GM23338 (cell line): ENCODE data around the gene ZNF100. TPM values are rescaled to one million over a fixed set of nuclear protein-coding genes. Genes with fewer than 3 reads are reported as not detected.

ENCODE experiments used
- ATAC-seq: fragments of 200-7000 bp; cut with Tn5 transposase; 3 replicates; pipeline ENCODE4 v1.9.1; 2020
- DNase-seq: peaks from one replicate; pipeline ENCODE4 v3.0.0-alpha.2; 2015; ENCODE audit warnings: low spot score
- H2AFZ ChIP-seq: fragments of 200-600 bp; sonication (generic); 2 replicates; pipeline ENCODE4 v1.8.0; 2016; ENCODE audit warnings: antibody characterized with exemption, mild to moderate bottlenecking, moderate library complexity
- H3F3A ChIP-seq: fragments of 200-600 bp; sonication (generic); replicated peaks from 2 replicates; pipeline ENCODE4 v1.8.0; 2017; ENCODE audit warnings: antibody characterized with exemption, mixed run types, low read depth
- H3K27ac ChIP-seq: fragments of 200-600 bp; sonication (generic); 2 replicates; pipeline ENCODE4 v1.6.1; 2016; ENCODE audit warnings: low read depth
- H3K27me3 ChIP-seq: fragments of 200-600 bp; sonication (generic); 2 replicates; pipeline ENCODE4 v1.8.0; 2016; ENCODE audit warnings: mild to moderate bottlenecking, mixed run types, moderate library complexity; ENCODE audit not compliant: insufficient read depth
- H3K36me3 ChIP-seq: fragments of 200-600 bp; sonication (generic); 2 replicates; pipeline ENCODE4 v1.8.0; 2016; ENCODE audit warnings: mild to moderate bottlenecking; ENCODE audit not compliant: insufficient read depth
- H3K4me1 ChIP-seq: fragments of 200-600 bp; sonication (generic); 2 replicates; pipeline ENCODE4 v1.8.0; 2016; ENCODE audit warnings: mild to moderate bottlenecking, moderate library complexity; ENCODE audit not compliant: insufficient read depth
- H3K4me2 ChIP-seq: fragments of 200-600 bp; sonication (generic); 2 replicates; pipeline ENCODE4 v1.7.1; 2017; ENCODE audit warnings: mixed run types
- H3K4me3 ChIP-seq: fragments of 200-600 bp; sonication (generic); 2 replicates; pipeline ENCODE4 v1.6.1; 2016; ENCODE audit warnings: mixed run types
- H3K79me2 ChIP-seq: fragments of 200-600 bp; sonication (generic); replicated peaks from 2 replicates; pipeline ENCODE4 v1.8.0; 2017; ENCODE audit warnings: mild to moderate bottlenecking; ENCODE audit not compliant: insufficient read depth
- H3K9me2 ChIP-seq: fragments of 200-600 bp; sonication (generic); 2 replicates; pipeline ENCODE4 v1.8.0; 2017; ENCODE audit not compliant: insufficient read depth
- H4K20me1 ChIP-seq: fragments of 200-600 bp; sonication (generic); replicated peaks from 2 replicates; pipeline ENCODE4 v1.8.0; 2017; ENCODE audit warnings: mild to moderate bottlenecking; ENCODE audit not compliant: insufficient read depth
- H3K27ac Mint-ChIP-seq: 2 replicates; pipeline ENCODE4 v1.8.0; 2020; ENCODE audit warnings: inconsistent platforms, mild to moderate bottlenecking, moderate library complexity, mixed read lengths
- H3K27me3 Mint-ChIP-seq: 3 replicates; pipeline ENCODE4 v1.8.0; 2022; ENCODE audit warnings: low read depth, mild to moderate bottlenecking, moderate library complexity, mixed read lengths, inconsistent platforms; ENCODE audit not compliant: insufficient read depth, poor library complexity
- H3K36me3 Mint-ChIP-seq: 3 replicates; pipeline ENCODE4 v1.8.0; 2021; ENCODE audit warnings: low read depth, mild to moderate bottlenecking, inconsistent platforms, moderate library complexity, mixed read lengths
- H3K4me1 Mint-ChIP-seq: 3 replicates; pipeline ENCODE4 v1.8.0; 2020; ENCODE audit warnings: mild to moderate bottlenecking, inconsistent platforms, mixed read lengths
- H3K4me3 Mint-ChIP-seq: 3 replicates; pipeline ENCODE4 v1.8.0; 2021; ENCODE audit warnings: moderate library complexity, mild to moderate bottlenecking, inconsistent platforms, mixed read lengths
- H3K9me3 Mint-ChIP-seq: 3 replicates; pipeline ENCODE4 v1.8.0; 2020; ENCODE audit warnings: moderate library complexity, mild to moderate bottlenecking, inconsistent platforms, mixed read lengths
- CREB1 ChIP-seq: fragments of 250-450 bp; sonication (Bioruptor Pico); IDR thresholded peaks from 2 replicates; pipeline ENCODE4 v1.5.0; 2020; ENCODE audit warnings: low read depth, mild to moderate bottlenecking, moderate library complexity
- EZH2 ChIP-seq: fragments of 200-600 bp; sonication (generic); IDR thresholded peaks from one replicate; pipeline ENCODE4 v1.8.0; 2017; ENCODE audit warnings: antibody characterized with exemption, mild to moderate bottlenecking, low read depth; ENCODE audit not compliant: unreplicated experiment
- EZH2phosphoT487 ChIP-seq: fragments of 200-600 bp; sonication (generic); IDR thresholded peaks from one replicate; pipeline ENCODE4 v1.8.1; 2018; ENCODE audit warnings: antibody characterized with exemption; ENCODE audit not compliant: unreplicated experiment
- JUNB ChIP-seq: IDR thresholded peaks from one replicate; pipeline ENCODE4 v1.6.1; 2016; ENCODE audit warnings: antibody characterized with exemption; ENCODE audit not compliant: unreplicated experiment
- NANOG ChIP-seq: IDR thresholded peaks from 2 replicates; pipeline ENCODE4 v1.6.1; 2016; ENCODE audit warnings: antibody characterized with exemption, borderline replicate concordance
- POLR2AphosphoS5 ChIP-seq: IDR thresholded peaks from 2 replicates; pipeline ENCODE4 v1.6.1; 2016; ENCODE audit warnings: antibody characterized with exemption, low read depth
- ZNF114 ChIP-seq: fragments of 250-450 bp; sonication (Bioruptor Pico); IDR thresholded peaks from 2 replicates; pipeline ENCODE4 v1.5.0; 2020; ENCODE audit warnings: mild to moderate bottlenecking, moderate library complexity
- ZNF331 ChIP-seq: fragments of 250-450 bp; sonication (Bioruptor Pico); IDR thresholded peaks from 2 replicates; pipeline ENCODE4 v1.5.0; 2020; ENCODE audit warnings: low read depth, mild to moderate bottlenecking, moderate library complexity
- polyA plus RNA-seq: library from polyadenylated mRNA; unstranded; fragments of >200 nt; fragmentation: Nextera tagmentation; extraction: Ambion mirVana; gene quantifications from 2 replicates; pipeline ENCODE4 v1.2.1, GENCODE V29; 2016
- total RNA-seq: library from RNA; depleted of rRNA; stranded (reverse); fragments of >200 nt; shearing (Covaris generic); gene quantifications from 2 replicates; pipeline ENCODE4 v1.2.3, GENCODE V29; 2014
- TF ChIP-seq, protein P1 (sequence below): IDR thresholded peaks from one replicate; pipeline ENCODE4 v1.6.1; 2018; ENCODE audit warnings: antibody characterized with exemption; ENCODE audit not compliant: unreplicated experiment
- TF ChIP-seq, protein P2 (sequence below): fragments of 250-450 bp; sonication (Bioruptor Pico); IDR thresholded peaks from 2 replicates; pipeline ENCODE4 v1.5.0; 2020; ENCODE audit warnings: mild to moderate bottlenecking, moderate library complexity
- TF ChIP-seq, protein P3 (sequence below), 2 experiments: fragments of 200-600 bp in 1 of 2; sonication (generic) in 1 of 2; conservative IDR thresholded peaks; 2 replicates each; pipeline versions ENCODE4 v1.5.1 to v1.6.1; 2016 to 2017; ENCODE audit warnings: antibody characterized with exemption in 2 of 2, low read depth in 2 of 2, mild to moderate bottlenecking in 2 of 2, moderate library complexity in 1 of 2
- TF ChIP-seq, protein P4 (sequence below): IDR thresholded peaks from 2 replicates; pipeline ENCODE4 v1.6.1; 2016; ENCODE audit warnings: antibody characterized with exemption

The ZNF100 gene
- total and polyA plus RNA-seq, 2 experiments from 2014 or later: 10.0 to 25.1 TPM

DNA sequence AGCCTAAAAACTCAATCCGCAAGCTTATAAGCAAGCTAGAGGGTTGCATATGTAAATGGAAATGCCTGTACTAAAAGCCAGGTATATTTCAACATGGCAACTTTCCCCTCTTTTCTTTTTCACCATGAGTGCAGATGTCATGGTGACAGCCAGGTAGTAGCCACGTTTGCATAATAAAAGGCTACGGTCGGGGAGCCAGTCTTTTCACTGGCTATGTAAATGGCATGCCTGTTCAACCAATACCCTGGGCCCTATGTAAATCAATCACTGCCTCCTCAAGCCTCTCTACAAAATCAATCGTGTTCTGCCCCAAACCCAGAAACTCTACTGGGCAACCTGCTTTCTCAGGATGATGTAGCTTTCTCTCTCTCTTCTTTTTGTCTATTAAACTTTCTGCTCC, 87.4 kb downstream of the ZNF100 start:
- no peak overlapping the region for H3K4me2 ChIP-seq
- TF ChIP-seq EZH2: no peak
- no peak for TF ChIP-seq NANOG
- TF ChIP-seq, protein P1, sequence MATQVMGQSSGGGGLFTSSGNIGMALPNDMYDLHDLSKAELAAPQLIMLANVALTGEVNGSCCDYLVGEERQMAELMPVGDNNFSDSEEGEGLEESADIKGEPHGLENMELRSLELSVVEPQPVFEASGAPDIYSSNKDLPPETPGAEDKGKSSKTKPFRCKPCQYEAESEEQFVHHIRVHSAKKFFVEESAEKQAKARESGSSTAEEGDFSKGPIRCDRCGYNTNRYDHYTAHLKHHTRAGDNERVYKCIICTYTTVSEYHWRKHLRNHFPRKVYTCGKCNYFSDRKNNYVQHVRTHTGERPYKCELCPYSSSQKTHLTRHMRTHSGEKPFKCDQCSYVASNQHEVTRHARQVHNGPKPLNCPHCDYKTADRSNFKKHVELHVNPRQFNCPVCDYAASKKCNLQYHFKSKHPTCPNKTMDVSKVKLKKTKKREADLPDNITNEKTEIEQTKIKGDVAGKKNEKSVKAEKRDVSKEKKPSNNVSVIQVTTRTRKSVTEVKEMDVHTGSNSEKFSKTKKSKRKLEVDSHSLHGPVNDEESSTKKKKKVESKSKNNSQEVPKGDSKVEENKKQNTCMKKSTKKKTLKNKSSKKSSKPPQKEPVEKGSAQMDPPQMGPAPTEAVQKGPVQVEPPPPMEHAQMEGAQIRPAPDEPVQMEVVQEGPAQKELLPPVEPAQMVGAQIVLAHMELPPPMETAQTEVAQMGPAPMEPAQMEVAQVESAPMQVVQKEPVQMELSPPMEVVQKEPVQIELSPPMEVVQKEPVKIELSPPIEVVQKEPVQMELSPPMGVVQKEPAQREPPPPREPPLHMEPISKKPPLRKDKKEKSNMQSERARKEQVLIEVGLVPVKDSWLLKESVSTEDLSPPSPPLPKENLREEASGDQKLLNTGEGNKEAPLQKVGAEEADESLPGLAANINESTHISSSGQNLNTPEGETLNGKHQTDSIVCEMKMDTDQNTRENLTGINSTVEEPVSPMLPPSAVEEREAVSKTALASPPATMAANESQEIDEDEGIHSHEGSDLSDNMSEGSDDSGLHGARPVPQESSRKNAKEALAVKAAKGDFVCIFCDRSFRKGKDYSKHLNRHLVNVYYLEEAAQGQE: no peak
- no peak for TF ChIP-seq CREB1 (CRISPR knock-in tag)
- TF ChIP-seq ZNF331 (CRISPR knock-in tag): no peak
- TF ChIP-seq, protein P2, sequence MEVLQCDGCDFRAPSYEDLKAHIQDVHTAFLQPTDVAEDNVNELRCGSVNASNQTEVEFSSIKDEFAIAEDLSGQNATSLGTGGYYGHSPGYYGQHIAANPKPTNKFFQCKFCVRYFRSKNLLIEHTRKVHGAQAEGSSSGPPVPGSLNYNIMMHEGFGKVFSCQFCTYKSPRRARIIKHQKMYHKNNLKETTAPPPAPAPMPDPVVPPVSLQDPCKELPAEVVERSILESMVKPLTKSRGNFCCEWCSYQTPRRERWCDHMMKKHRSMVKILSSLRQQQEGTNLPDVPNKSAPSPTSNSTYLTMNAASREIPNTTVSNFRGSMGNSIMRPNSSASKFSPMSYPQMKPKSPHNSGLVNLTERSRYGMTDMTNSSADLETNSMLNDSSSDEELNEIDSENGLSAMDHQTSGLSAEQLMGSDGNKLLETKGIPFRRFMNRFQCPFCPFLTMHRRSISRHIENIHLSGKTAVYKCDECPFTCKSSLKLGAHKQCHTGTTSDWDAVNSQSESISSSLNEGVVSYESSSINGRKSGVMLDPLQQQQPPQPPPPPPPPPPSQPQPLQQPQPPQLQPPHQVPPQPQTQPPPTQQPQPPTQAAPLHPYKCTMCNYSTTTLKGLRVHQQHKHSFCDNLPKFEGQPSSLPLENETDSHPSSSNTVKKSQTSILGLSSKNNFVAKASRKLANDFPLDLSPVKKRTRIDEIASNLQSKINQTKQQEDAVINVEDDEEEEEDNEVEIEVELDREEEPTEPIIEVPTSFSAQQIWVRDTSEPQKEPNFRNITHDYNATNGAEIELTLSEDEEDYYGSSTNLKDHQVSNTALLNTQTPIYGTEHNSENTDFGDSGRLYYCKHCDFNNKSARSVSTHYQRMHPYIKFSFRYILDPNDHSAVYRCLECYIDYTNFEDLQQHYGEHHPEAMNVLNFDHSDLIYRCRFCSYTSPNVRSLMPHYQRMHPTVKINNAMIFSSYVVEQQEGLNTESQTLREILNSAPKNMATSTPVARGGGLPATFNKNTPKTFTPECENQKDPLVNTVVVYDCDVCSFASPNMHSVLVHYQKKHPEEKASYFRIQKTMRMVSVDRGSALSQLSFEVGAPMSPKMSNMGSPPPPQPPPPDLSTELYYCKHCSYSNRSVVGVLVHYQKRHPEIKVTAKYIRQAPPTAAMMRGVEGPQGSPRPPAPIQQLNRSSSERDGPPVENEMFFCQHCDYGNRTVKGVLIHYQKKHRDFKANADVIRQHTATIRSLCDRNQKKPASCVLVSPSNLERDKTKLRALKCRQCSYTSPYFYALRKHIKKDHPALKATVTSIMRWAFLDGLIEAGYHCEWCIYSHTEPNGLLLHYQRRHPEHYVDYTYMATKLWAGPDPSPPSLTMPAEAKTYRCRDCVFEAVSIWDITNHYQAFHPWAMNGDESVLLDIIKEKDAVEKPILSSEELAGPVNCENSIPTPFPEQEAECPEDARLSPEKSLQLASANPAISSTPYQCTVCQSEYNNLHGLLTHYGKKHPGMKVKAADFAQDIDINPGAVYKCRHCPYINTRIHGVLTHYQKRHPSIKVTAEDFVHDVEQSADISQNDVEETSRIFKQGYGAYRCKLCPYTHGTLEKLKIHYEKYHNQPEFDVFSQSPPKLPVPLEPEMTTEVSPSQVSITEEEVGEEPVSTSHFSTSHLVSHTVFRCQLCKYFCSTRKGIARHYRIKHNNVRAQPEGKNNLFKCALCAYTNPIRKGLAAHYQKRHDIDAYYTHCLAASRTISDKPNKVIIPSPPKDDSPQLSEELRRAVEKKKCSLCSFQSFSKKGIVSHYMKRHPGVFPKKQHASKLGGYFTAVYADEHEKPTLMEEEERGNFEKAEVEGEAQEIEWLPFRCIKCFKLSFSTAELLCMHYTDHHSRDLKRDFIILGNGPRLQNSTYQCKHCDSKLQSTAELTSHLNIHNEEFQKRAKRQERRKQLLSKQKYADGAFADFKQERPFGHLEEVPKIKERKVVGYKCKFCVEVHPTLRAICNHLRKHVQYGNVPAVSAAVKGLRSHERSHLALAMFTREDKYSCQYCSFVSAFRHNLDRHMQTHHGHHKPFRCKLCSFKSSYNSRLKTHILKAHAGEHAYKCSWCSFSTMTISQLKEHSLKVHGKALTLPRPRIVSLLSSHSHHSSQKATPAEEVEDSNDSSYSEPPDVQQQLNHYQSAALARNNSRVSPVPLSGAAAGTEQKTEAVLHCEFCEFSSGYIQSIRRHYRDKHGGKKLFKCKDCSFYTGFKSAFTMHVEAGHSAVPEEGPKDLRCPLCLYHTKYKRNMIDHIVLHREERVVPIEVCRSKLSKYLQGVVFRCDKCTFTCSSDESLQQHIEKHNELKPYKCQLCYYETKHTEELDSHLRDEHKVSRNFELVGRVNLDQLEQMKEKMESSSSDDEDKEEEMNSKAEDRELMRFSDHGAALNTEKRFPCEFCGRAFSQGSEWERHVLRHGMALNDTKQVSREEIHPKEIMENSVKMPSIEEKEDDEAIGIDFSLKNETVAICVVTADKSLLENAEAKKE (CRISPR knock-in tag): no peak
- TF ChIP-seq, protein P3, sequence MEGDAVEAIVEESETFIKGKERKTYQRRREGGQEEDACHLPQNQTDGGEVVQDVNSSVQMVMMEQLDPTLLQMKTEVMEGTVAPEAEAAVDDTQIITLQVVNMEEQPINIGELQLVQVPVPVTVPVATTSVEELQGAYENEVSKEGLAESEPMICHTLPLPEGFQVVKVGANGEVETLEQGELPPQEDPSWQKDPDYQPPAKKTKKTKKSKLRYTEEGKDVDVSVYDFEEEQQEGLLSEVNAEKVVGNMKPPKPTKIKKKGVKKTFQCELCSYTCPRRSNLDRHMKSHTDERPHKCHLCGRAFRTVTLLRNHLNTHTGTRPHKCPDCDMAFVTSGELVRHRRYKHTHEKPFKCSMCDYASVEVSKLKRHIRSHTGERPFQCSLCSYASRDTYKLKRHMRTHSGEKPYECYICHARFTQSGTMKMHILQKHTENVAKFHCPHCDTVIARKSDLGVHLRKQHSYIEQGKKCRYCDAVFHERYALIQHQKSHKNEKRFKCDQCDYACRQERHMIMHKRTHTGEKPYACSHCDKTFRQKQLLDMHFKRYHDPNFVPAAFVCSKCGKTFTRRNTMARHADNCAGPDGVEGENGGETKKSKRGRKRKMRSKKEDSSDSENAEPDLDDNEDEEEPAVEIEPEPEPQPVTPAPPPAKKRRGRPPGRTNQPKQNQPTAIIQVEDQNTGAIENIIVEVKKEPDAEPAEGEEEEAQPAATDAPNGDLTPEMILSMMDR (conservative IDR thresholded peaks at IDR 0.05; ENCODE audit: low read depth in 2 of 2): no peak
- TF ChIP-seq, protein P4, sequence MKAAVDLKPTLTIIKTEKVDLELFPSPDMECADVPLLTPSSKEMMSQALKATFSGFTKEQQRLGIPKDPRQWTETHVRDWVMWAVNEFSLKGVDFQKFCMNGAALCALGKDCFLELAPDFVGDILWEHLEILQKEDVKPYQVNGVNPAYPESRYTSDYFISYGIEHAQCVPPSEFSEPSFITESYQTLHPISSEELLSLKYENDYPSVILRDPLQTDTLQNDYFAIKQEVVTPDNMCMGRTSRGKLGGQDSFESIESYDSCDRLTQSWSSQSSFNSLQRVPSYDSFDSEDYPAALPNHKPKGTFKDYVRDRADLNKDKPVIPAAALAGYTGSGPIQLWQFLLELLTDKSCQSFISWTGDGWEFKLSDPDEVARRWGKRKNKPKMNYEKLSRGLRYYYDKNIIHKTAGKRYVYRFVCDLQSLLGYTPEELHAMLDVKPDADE: no peak
- no peak for TF ChIP-seq POLR2AphosphoS5
- no peak for TF ChIP-seq ZNF114 (CRISPR knock-in tag)
- no peak for TF ChIP-seq JUNB
- TF ChIP-seq EZH2phosphoT487: no peak
- Mint-ChIP-seq H3K4me1 (peaks cover 6% of the 10 kb centered on the region; the same call in 1 of the 3 replicates), H3K27ac (no peak overlapping the region), H3K36me3 (peaks cover 27% of the 10 kb centered on the region), H3K9me3 (peaks cover 40% of the 10 kb centered on the region), H3K4me3 (no peak overlapping the region), H3K27me3 (no peaks in the 10 kb centered on the region)
- 0 out of 2 replicates have a peak, but pooled peaks cover 8% of the 10 kb centered on the region for H3K36me3 ChIP-seq
- H3K27me3 ChIP-seq: no peaks in the 10 kb centered on the region
- no peaks in the 10 kb centered on the region for H3K4me1 ChIP-seq
- no peak overlapping the region for H3K4me3 ChIP-seq
- no peaks in the 10 kb centered on the region for H3F3A ChIP-seq
- ATAC-seq (peak; percentile 59), DNase-seq (peak; percentile 51)
- no peaks in the 10 kb centered on the region for H3K79me2 ChIP-seq
- H3K27ac ChIP-seq: no peak overlapping the region
- no peaks in the 10 kb centered on the region for H3K9me2 ChIP-seq
- H2AFZ ChIP-seq: no peak overlapping the region
- H4K20me1 ChIP-seq: no peaks in the 10 kb centered on the region
